Liver (tissue), 9 donors: ENCODE measurements around the gene DNASE2. TPM values are rescaled to one million over a fixed set of nuclear protein-coding genes. Genes with fewer than 3 reads are reported as not detected.

Experiments
- DNase-seq: peaks from one replicate; pipeline ENCODE4 v3.0.0-alpha.2; 2017; ENCODE audit warnings: low spot score
- H3K27ac ChIP-seq, 2 donors: one replicate each; pipeline ENCODE4 v1.7.0; 2013; ENCODE audit warnings: inconsistent platforms in 2 of 2, low read length in 2 of 2, control low read depth in 1 of 2, low read depth in 1 of 2, mild to moderate bottlenecking in 1 of 2
- H3K27me3 ChIP-seq, 4 donors: one replicate each; pipeline versions ENCODE4 v1.6.1 to v1.7.0; 2013; ENCODE audit warnings: low read length in 3 of 4, inconsistent platforms in 1 of 4, mild to moderate bottlenecking in 1 of 4, moderate library complexity in 1 of 4; ENCODE audit not compliant: control insufficient read depth in 4 of 4, insufficient read depth in 4 of 4
- H3K36me3 ChIP-seq, 4 donors: one replicate each; pipeline versions ENCODE4 v1.6.1 to v1.7.0; 2013; ENCODE audit warnings: low read length in 3 of 4, mild to moderate bottlenecking in 3 of 4, low read depth in 1 of 4, moderate library complexity in 1 of 4; ENCODE audit not compliant: control insufficient read depth in 4 of 4, insufficient read depth in 3 of 4
- H3K4me1 ChIP-seq, 4 donors: one replicate each; pipeline versions ENCODE4 v1.6.1 to v1.7.0; 2013; ENCODE audit warnings: low read length in 3 of 4, mild to moderate bottlenecking in 3 of 4, moderate library complexity in 1 of 4; ENCODE audit not compliant: control insufficient read depth in 4 of 4, insufficient read depth in 4 of 4
- H3K4me3 ChIP-seq, 3 donors: one replicate each; pipeline versions ENCODE4 v1.6.1 to v1.7.0; 2013; ENCODE audit warnings: low read length in 3 of 3, control low read depth in 1 of 3, low read depth in 1 of 3, mild to moderate bottlenecking in 1 of 3
- H3K9ac ChIP-seq, 2 donors: one replicate each; pipeline ENCODE4 v1.7.0; 2013; ENCODE audit warnings: low read length in 2 of 2, mild to moderate bottlenecking in 2 of 2, moderate library complexity in 2 of 2, control low read depth in 1 of 2, low read depth in 1 of 2
- H3K9me3 ChIP-seq, 4 donors: one replicate each; pipeline versions ENCODE4 v1.6.1 to v1.7.0; 2013; ENCODE audit warnings: low read length in 3 of 4; ENCODE audit not compliant: control insufficient read depth in 4 of 4
- FOXA2 ChIP-seq: IDR thresholded peaks from 2 replicates; pipeline ENCODE4 v1.6.1; 2016; ENCODE audit warnings: antibody characterized with exemption
- HNF4A ChIP-seq, 2 donors: conservative IDR thresholded peaks; 2 replicates each; pipeline ENCODE4 v1.6.1; 2016; ENCODE audit warnings: antibody characterized with exemption in 2 of 2, mild to moderate bottlenecking in 2 of 2
- HNF4G ChIP-seq: IDR thresholded peaks from 2 replicates; pipeline ENCODE4 v1.6.1; 2016; ENCODE audit warnings: antibody characterized with exemption
- JUND ChIP-seq, 2 donors: IDR thresholded peaks; 2 replicates each; pipeline ENCODE4 v1.6.1; 2016; ENCODE audit warnings: antibody characterized with exemption in 2 of 2
- SP1 ChIP-seq: IDR thresholded peaks from 2 replicates; pipeline ENCODE4 v1.6.1; 2018; ENCODE audit warnings: antibody characterized with exemption, mild to moderate bottlenecking
- TAF1 ChIP-seq: conservative IDR thresholded peaks from 2 replicates; pipeline ENCODE4 v1.6.1; 2016; ENCODE audit warnings: antibody characterized with exemption, mild to moderate bottlenecking
- YY1 ChIP-seq: IDR thresholded peaks from 2 replicates; pipeline ENCODE4 v1.6.1; 2016; ENCODE audit warnings: antibody characterized with exemption, mild to moderate bottlenecking
- WGBS: extraction: QIAGEN DNeasy Blood & Tissue Kit; methylation state at CpG from one replicate; pipeline ENCODE4 v1.1.7; 2013; 5-methylcytosine and 5-hydroxymethylcytosine counted together
- polyA plus RNA-seq, 2 donors: library from polyadenylated mRNA; stranded (reverse) in 1 of 2; unstranded in 1 of 2; fragments of 200-250 nt in 1 of 2; fragments of >200 nt in 1 of 2; fragmentation: Nextera tagmentation in 1 of 2; extraction: Ambion mirVana in 1 of 2; gene quantifications; one replicate each; pipeline versions ENCODE4 v1.2.1 to v1.2.3, GENCODE V29; 2013 to 2015
- total RNA-seq, 2 donors: library from RNA; depleted of rRNA; stranded (reverse); fragments of >200 nt; gene quantifications; one replicate each; pipeline ENCODE4 v1.2.3, GENCODE V29; 2014
- TF ChIP-seq, protein P1 (sequence below): fragments of 150-350 bp; IDR thresholded peaks from 2 replicates; pipeline ENCODE4 v1.5.1; 2017; ENCODE audit warnings: improper control_type of control experiment, low read depth, low read length; ENCODE audit not compliant: missing input control
- TF ChIP-seq, protein P2 (sequence below): IDR thresholded peaks from 2 replicates; pipeline ENCODE4 v1.6.1; 2016; ENCODE audit warnings: antibody characterized with exemption
- TF ChIP-seq, protein P3 (sequence below): IDR thresholded peaks from 2 replicates; pipeline ENCODE4 v1.6.1; 2016; ENCODE audit warnings: antibody characterized with exemption, mild to moderate bottlenecking
- donor health status: healthy.
- donor health status: healthy.
- donor health status: healthy.
- donor health status: healthy.
- donor health status: healthy.

Gene DNASE2
- total and polyA plus RNA-seq, 4 donors, result 11.3 to 18.4 (median 12.8) TPM

DNA sequence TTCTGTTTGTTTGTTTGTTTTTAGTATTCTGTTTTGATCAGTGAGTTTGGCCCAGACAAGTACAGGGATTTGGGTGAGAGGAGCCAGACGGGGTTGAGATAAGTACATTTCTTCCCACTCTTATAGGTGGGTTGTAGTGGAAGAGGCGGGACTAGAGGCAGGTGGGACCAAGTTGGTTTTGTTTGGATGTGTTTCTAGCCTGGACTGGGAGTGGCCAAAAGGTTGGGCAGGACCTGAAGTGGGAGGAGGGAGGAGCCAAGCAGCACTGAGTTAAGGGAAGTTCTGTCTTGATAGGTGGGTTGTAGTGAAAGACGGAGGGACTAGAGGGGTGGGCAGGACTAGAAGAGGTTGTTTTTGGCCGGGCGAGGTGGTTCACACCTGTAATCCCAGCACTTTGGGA, 9.0 kb downstream of the DNASE2 start:
- WGBS, result 89% methylated on average over 5 of the region's 5 CpGs
- H3K27me3 ChIP-seq, result no peaks in the 10 kb centered on the region
- peaks cover 0 to 11% (median 7%) of the 10 kb centered on the region in 4 donors for H3K4me1 ChIP-seq
- no peaks in the 10 kb centered on the region for H3K9me3 ChIP-seq
- no peak overlapping the region for H3K9ac ChIP-seq
- no peak overlapping the region for H3K4me3 ChIP-seq
- H3K27ac ChIP-seq, result no peak overlapping the region
- no peak for TF ChIP-seq HNF4A (conservative IDR thresholded peaks at IDR 0.05)
- TF ChIP-seq, protein P1, sequence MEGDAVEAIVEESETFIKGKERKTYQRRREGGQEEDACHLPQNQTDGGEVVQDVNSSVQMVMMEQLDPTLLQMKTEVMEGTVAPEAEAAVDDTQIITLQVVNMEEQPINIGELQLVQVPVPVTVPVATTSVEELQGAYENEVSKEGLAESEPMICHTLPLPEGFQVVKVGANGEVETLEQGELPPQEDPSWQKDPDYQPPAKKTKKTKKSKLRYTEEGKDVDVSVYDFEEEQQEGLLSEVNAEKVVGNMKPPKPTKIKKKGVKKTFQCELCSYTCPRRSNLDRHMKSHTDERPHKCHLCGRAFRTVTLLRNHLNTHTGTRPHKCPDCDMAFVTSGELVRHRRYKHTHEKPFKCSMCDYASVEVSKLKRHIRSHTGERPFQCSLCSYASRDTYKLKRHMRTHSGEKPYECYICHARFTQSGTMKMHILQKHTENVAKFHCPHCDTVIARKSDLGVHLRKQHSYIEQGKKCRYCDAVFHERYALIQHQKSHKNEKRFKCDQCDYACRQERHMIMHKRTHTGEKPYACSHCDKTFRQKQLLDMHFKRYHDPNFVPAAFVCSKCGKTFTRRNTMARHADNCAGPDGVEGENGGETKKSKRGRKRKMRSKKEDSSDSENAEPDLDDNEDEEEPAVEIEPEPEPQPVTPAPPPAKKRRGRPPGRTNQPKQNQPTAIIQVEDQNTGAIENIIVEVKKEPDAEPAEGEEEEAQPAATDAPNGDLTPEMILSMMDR, result no peak
- no peak for TF ChIP-seq TAF1
- TF ChIP-seq, protein P2, sequence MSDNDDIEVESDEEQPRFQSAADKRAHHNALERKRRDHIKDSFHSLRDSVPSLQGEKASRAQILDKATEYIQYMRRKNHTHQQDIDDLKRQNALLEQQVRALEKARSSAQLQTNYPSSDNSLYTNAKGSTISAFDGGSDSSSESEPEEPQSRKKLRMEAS, result no peak
- TF ChIP-seq HNF4G, result no peak
- no peak for TF ChIP-seq FOXA2
- TF ChIP-seq SP1, result no peak
- H3K36me3 ChIP-seq, result peaks cover 0 to 7% (median 4%) of the 10 kb centered on the region in 4 donors
- DNase-seq, result no peak

DNA sequence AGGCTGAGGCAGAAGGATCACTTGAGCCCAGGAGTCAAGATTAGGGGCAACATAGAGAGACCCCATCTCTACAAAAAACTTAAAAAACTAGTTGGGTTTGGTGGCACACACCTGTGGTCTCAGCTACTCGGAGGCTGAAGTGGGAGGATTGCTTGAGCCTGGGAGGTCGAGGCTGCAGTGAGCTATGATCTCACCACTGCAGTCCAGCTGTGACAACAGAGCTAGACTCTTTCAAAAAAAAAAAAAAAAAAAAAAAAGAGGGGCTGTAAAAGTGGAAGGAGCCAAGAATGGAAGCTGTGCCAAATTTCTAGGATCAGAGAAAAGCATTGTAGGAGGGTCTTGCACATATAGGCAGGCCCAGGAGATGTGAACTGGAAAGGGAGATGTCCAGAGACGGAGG, 9.6 kb downstream of the DNASE2 start:
- no peak overlapping the region for H3K4me3 ChIP-seq
- 90% methylated on average over 3 of the region's 3 CpGs for WGBS
- H3K27me3 ChIP-seq, result no peaks in the 10 kb centered on the region
- DNase-seq, result no peak
- no peaks in the 10 kb centered on the region for H3K9me3 ChIP-seq
- TF ChIP-seq TAF1, result no peak
- TF ChIP-seq YY1, result no peak
- no peak for TF ChIP-seq HNF4G
- TF ChIP-seq, protein P3, sequence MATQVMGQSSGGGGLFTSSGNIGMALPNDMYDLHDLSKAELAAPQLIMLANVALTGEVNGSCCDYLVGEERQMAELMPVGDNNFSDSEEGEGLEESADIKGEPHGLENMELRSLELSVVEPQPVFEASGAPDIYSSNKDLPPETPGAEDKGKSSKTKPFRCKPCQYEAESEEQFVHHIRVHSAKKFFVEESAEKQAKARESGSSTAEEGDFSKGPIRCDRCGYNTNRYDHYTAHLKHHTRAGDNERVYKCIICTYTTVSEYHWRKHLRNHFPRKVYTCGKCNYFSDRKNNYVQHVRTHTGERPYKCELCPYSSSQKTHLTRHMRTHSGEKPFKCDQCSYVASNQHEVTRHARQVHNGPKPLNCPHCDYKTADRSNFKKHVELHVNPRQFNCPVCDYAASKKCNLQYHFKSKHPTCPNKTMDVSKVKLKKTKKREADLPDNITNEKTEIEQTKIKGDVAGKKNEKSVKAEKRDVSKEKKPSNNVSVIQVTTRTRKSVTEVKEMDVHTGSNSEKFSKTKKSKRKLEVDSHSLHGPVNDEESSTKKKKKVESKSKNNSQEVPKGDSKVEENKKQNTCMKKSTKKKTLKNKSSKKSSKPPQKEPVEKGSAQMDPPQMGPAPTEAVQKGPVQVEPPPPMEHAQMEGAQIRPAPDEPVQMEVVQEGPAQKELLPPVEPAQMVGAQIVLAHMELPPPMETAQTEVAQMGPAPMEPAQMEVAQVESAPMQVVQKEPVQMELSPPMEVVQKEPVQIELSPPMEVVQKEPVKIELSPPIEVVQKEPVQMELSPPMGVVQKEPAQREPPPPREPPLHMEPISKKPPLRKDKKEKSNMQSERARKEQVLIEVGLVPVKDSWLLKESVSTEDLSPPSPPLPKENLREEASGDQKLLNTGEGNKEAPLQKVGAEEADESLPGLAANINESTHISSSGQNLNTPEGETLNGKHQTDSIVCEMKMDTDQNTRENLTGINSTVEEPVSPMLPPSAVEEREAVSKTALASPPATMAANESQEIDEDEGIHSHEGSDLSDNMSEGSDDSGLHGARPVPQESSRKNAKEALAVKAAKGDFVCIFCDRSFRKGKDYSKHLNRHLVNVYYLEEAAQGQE, result no peak
- TF ChIP-seq JUND (IDR thresholded peaks at IDR 0.05), result no peak
- TF ChIP-seq, protein P1, result no peak
- H3K9ac ChIP-seq, result no peak overlapping the region
- peaks cover 0 to 12% (median 7%) of the 10 kb centered on the region in 4 donors for H3K4me1 ChIP-seq
- H3K27ac ChIP-seq, result no peak overlapping the region
- H3K36me3 ChIP-seq, result peaks cover 0 to 7% (median 4%) of the 10 kb centered on the region in 4 donors
